GM18505 (cell line): ENCODE data around the gene HCRT.
"Not testable (repeated sequence)": the region's sequence is repeated elsewhere in the genome, so short reads cannot be mapped to it uniquely, and the experiment has no call there.

Experiments used
- ATAC-seq: cut with Tn5 transposase; IDR thresholded peaks from one replicate; pipeline ENCODE4 v1.9.1; 2021; ENCODE audit not compliant: unreplicated experiment
- POLR2A ChIP-seq: IDR thresholded peaks from 4 replicates; pipeline ENCODE4 v1.6.1; 2011; ENCODE audit warnings: borderline replicate concordance; ENCODE audit not compliant: insufficient read depth, insufficient read length; ENCODE audit errors: extremely low read depth

The HCRT gene

DNA sequence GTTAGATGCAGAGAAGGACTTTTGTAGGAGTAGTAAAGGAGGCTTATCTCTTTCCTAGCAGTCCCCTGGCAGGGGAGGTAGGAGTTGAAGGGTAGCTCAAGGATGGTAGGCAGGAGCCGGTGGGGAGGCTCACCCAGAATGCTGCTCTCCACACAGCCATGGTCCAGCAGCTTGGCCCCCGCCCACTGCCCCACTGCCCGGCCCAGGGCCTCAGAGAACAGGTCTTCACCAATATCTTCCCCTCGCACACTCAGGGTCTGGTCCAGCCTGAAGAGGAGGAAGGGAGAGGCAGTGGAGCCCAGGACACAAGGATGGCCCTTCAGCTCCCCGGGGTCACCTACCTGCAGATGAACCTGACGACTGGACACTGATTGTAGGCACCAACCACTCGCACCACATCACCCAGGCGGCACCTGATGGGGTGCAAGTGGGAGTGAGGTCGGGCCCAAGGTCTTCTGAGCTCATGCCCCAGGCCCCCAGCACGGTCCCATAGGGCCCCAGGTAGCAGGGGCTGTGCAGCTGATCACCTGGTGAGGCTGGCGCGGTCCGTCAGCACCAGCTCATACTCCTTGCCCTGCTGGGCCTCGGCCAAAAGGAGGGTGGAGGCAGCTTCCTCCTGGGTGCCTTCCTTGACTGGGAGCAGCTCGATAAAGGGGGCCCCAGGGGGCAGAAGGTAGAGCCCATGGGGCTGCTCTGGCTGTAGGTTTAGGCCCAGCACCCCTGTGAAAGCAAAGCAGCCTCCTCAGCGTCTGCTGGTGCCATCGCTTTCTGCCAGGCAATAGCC lies 5.4 kb upstream of the HCRT start:
- TF ChIP-seq POLR2A = no peak
- no peak for ATAC-seq

DNA sequence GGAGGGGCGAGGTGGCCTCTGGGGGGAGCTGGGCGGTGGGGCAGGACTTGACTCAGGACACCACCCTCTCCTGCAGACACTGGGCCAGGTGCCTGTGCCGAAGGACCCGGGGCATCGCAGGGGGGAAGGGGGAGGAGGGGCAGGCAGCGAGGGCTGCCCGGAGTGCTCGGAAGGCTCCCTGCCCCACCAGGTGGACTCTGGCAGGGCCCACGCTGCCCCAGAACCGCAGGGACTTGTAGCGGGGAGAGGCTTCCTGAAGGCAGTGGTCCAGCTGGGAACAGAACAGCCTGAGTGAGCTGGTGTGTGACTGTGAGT lies 4.4 kb upstream of the HCRT start:
- no peak for ATAC-seq
- no peak for TF ChIP-seq POLR2A

DNA sequence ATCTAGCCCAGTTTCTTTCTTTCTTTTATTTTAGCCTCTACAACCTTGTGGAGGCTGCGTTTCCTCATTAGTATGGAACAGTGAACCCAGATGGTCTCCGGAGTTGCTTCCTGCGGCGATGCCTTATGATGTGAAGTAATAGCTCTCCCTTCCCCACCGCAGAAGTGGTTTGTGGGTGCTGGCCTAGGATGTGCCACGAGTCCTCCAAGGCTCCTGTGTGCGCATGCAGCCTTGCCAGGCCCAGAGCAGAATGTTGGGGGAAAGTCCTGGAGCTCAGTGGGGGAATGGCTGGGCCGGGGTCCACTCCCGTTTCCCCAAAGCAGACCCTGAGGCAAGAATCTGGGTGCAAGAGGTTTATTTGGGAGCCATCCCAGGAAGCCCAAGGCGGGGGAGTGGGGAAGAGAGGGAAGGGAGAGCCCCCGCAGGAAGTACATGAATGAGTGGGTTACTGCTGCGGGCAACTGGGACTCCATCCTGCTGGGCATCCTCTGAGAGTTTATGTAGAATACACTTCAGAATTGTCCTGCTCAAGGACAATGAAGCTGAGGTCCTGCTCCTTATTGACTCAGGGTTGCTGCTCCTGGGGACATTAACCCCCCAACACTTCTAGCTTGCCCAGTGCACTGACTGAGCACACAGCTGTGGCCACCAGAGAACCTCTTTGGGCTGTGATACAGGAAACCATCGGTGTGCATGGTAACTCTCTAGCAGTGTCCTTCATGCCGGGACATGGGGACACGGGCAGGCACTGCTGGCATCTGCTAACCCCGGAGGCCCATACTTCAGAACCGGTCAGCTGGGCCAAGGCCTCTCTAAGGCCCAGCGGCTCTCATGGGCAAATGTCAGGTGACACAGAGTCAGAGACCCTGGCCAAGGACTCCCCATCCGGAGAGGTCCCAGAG lies 3.7 kb upstream of the HCRT start:
- no peak for ATAC-seq
- no peak for TF ChIP-seq POLR2A

DNA sequence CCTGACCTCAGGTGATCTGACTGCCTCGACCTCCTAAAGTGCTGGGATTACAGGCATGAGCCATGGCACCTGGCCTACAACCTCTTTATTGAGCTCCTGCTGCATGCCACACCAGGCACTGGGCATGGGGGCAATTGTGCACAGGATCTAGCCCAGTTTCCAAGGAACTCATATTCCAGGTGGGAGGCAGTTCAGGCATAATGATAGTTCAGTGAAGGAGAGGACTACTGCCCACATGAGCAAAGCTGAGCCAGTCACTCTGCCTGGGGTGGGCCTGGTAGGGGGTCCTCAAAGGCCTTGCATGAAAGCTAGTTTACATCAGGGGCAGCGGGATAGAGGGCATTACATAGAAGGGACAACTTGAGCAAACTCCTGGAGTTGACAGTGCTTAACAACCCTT lies 2.6 kb upstream of the HCRT start:
- ATAC-seq = no peak
- no peak for TF ChIP-seq POLR2A

DNA sequence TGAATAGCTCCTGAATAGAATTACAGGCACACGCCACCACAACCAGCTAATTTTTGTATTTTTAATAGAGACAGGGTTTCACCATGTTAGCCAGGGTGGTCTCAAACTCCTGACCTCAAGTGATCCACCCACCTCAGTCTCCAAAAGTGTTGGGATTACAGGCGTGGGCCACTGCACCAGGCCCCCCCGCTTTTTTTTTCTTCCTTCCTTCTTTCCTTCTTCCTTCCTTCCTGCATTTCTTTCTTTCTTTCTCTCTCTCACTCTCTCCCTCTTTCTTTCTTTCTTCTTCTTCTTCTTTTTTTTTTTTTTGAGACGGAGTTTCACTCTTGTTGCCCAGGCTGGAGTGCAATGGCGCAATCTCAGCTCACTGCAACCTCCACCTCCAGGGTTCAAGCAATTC lies 939 bp upstream of the HCRT start:
- not testable (repeated sequence) for ATAC-seq

DNA sequence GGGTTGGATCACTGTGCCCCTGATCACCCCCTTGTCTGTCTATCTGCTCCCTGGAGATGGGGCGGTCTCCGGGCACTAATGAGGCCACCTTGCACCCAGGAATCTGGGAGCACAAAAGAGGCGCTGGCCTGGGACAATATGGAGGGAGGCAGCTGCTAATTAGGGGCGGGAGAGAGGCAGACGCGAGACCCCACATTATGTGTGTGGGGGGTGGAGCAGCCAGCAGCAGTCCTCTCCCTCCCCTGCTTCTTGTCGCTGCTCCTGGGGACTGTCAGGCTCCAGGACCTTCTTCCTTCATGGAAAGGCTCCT lies 324 bp upstream of the HCRT start:
- no peak for ATAC-seq
- TF ChIP-seq POLR2A = no peak

DNA sequence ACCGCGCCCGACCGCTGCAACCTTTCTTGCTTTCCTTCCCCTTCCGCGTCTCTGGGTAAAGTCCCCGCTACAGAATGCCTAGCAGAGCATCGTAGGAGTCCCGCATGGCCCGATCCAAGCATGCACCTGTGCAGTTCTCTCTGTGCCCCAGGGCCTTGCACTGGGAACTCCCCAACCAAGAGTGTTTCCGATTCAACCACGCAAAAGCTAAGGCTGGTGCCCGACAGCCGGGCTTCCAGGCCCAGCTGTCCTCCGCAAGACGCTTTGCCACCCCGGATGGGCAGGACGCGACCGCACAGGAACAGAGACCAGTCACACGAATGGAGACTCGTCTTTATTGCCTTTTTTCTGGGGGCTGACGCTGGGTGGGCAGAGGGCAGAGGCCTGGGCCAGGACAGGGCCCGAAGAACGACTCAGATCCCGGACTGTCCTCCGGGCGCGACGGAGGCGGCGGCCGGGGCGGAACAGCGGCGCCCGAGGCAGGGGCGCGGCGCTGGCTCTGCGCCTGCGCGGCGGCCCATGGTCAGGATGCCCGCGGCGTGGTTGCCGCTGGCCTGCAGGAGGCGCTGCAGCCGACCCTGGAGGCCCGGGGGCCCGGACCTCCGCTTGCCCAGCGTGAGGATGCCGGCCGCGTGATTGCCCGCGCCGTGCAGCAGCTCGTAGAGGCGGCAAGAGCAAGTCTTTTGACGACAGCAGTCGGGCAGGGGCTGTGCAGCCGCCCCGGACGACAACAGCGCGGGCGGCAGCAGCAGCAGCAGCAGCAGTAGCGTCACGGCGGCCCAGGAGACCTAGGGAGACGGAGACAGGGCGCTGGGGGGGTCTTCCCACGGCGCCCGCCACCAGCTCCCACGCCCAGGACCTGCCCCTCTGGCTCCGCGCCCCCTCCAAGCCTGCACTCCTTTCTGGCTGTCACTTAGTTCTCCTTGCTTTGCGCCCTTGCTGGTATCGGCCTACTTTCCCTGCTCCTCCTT lies 1.2 kb downstream of the HCRT start:
- TF ChIP-seq POLR2A = peak; percentile 71
- peak; percentile 49 for ATAC-seq

DNA sequence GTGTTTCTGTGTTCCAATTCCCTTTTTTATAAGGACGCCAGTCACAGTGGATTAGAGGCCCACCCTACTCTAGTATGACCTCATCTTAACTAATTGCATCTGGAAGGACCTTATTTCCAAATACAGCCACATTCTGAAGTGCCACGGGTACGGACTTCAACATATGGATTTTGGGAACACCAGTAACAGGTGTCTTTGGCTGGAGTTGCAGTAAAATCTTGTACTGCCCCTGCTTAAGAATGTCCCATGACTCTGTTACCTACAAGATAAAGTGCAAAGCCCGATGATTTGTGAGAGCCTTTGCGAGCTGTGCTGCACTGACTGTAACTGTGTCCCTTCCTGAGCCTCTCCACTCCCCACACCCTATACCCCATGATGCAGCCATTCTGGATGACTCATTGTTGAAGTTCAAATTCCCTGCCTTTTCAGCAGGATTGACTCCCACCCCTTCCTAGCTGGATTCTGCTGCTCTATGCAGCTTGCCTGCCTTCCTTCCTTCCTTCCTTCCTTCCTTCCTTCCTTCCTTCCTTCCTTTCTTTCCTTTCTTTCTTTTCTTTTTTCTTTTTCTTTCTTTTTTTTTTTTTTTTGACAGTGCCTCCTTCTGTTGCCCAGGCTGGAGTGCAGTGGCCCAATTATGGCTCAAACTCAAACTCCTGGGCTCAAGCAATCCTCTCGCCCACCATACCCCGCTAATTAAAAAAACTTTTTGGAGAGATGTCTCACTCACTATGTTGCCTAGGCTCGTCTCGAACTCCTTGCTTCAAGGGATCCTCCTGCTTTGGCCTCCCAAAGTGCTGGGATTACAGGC lies 2.1 kb downstream of the HCRT start:
- no peak for ATAC-seq
- no peak for TF ChIP-seq POLR2A

DNA sequence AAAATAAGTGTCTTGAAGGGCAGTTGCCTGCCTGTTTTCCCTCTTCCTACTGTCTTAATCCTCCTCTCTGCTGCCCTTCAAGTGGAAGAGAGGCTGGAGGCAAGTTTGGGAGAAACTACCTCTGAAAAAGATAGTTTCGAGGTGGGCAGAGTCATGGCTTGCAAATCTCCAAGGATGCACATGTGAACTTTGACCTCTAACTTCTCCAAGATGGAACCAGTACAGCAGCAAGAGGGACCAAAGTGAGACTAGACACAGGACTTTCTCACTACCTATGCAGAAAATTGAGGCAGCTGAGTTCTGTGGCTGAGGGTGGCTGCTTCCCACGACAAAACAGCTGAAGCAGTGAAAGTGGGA lies 3.4 kb downstream of the HCRT start:
- no peak for ATAC-seq
- no peak for TF ChIP-seq POLR2A

DNA sequence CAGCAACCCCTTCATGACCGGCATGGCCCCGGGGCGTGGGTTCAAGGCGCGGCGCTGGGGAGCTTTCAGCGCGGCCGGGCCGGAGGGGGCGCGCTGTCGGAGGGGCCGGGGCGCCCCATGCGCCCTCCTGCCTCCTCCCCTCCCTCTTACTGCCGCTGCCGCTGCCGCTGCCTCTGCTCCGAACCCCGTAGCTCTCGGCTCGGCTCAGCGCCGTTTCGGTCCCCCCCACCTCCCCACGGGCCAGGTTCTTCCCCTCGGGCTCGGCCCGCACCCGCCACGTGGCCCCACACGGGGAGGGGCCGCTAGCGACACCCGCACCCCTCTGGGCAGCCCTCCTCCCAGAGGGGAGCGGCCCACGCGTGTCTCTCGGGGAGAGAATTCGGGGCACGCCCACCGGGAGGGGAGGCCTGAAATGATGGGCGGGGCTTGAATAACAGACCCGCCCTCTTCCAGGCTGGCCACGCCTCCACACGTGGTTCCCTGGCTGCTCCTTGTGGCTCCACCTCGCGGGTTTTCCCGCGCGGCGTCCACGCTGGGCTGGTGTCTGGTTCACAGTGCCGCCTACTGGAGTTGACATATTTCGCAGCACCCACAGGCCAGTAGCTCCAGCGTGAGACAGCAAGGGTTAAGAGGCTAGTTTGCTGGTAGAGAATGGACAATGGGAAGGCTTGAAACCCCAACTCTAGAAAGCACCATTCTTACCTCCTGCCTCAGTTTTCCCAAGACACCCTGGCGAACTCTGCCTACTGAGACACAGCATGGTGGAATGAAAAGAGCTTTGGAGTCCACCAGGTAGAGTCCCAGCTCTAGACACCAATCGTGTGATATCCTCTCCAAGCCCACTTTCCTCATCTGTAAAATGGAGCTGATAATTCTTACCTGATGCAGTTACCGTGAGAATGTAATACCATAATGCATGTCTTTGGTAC lies 4.1 kb downstream of the HCRT start, which contains the start of gene KCNH4:
KCNH4 (minus strand) TSS at position 221 of the 929 bp plus-strand sequence; CDS start at position 24, 197 bp downstream.
- TF ChIP-seq POLR2A = no peak
- ATAC-seq = peak; percentile 43

DNA sequence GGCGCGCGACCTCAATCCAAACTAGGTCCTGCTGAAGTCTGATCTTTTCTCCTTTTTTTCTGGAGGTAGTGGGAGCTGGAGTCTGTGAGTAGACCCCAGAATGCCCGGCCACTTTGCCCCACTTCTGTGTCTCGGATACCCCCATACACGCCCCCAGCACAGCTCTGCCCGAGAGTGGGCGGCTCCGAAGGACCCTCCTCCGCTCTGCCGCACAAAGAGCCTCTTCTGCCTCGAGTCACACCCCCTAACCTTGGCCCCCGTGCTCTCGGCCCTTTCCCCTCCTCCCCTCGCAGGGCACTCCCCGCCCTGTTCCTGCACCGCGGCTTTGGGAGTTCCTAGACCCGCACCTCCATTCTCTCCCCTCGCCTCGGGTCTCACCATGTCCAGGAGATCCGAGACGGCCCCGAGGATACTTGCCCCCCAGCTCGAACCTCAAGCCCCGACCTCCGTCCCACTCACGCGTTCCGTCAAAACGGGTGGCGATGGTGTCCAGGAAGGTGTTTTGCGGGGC lies 4.8 kb downstream of the HCRT start:
- TF ChIP-seq POLR2A = no peak
- ATAC-seq = no peak

DNA sequence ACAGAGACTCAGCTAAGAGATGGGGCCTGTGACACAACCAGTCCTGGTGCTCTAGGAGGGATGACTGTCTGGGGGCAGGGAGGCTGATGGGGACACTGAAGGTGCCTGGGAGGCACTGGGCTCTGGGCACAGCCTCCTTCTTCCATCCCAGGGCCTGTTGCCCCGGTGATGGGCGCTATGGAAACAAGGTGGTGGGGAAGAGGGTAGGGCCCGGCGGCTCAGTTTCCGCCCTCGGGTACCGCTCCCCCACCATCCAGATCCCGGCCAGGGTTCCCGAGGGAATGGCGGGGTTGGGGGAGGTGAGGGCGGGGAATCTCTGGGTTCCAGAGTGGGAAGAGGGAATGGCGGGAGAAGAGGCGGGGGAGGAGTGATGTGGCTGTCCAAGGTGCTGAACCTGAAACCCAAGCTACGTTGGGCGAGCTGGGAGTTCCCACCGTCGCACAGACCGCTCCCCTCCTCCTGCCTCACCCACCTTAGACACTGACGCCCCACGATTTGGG lies 5.3 kb downstream of the HCRT start:
- no peak for ATAC-seq
- no peak for TF ChIP-seq POLR2A

DNA sequence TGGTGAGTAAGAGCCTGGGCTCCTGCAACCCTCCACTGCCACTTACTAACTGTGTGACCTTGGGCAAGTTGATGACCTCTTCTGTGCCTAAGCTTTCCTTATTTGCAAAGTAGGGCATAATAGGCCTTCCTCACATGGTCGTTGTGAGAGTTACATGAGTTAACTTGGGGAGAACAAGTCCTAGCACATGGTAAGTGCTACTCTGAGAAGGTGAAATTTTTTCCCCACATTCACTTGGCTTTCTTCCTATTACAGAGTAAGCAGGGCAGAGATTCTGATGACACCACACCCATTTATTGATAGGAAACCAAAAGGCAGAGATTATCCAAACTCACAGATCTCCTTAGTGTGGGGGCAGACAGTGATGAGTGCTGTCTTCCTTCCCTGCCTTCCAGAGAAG lies 5.9 kb downstream of the HCRT start:
- ATAC-seq = no peak
- no peak for TF ChIP-seq POLR2A
